Measurements from ENCODE around the gene PREP. TPM values are rescaled to one million over a fixed set of nuclear protein-coding genes. Genes with fewer than 3 reads are reported as not detected.

Gene PREP
- total and polyA plus RNA-seq, 2 of the 8 experiments (the other 6 are each of a cell fraction or from before 2014, with no cell fraction given): 26.8 to 70.0 TPM

GRCh38 chr6:105430685-105431084, 27.8 kb upstream of the PREP start (continued):
- TF ChIP-seq BRCA1 (IDR thresholded peaks at IDR 0.05; ENCODE audit: low read depth, low read length) (no peak), CTCF (IDR thresholded peaks at IDR 0.05; ENCODE audit: control extremely low read depth in 1 of 3, insufficient read depth in 1 of 3, low read depth in 1 of 3, low read length in 3 of 3) (no peak), POU5F1 (IDR thresholded peaks at IDR 0.05; ENCODE audit: low read depth, low read length) (no peak), FOSL1 (IDR thresholded peaks at IDR 0.05; ENCODE audit: insufficient read depth, low read depth, low read length) (no peak)

Data from H1 (cell line).